Peyer's patch (tissue), 4 donors: ENCODE data around the gene SMIM36. TPM values are rescaled to one million over a fixed set of nuclear protein-coding genes. Genes with fewer than 3 reads are reported as not detected.

Source experiments
- DNase-seq, 3 donors: peaks; one replicate each; pipeline ENCODE4 v3.0.0-alpha.2; 2017 to 2019
- H3K27ac ChIP-seq, 4 donors: fragments of 200-600 bp; sonication (generic); one replicate each; pipeline ENCODE4 v1.5.1; 2016 to 2019
- H3K27me3 ChIP-seq, 2 donors: fragments of 200-600 bp; sonication (generic); one replicate each; pipeline ENCODE4 v1.5.1; 2019
- H3K36me3 ChIP-seq, 3 donors: fragments of 200-600 bp; sonication (generic); one replicate each; pipeline ENCODE4 v1.5.1; 2016 to 2019
- H3K4me1 ChIP-seq, 4 donors: fragments of 200-600 bp; sonication (generic); one replicate each; pipeline ENCODE4 v1.5.1; 2016 to 2019
- H3K4me3 ChIP-seq, 4 donors: fragments of 200-600 bp; sonication (generic); 1 replicate in 3 of 4; 2 replicates in 1 of 4; pipeline ENCODE4 v1.5.1; 2016 to 2019; ENCODE audit warnings: mild to moderate bottlenecking in 1 of 4
- H3K9me3 ChIP-seq, 4 donors: fragments of 200-600 bp; sonication (generic); one replicate each; pipeline ENCODE4 v1.5.1; 2016 to 2019; ENCODE audit warnings: mild to moderate bottlenecking in 1 of 4
- CTCF ChIP-seq, 6 experiments: fragments of 450-650 bp in 4 of 6; fragments of 200-600 bp in 2 of 6; sonication (generic) in 1 of 6; IDR thresholded peaks; one replicate each; pipeline ENCODE4 v1.5.1; 2017 to 2019; ENCODE audit warnings: antibody characterized with exemption in 6 of 6, mild to moderate bottlenecking in 3 of 6, moderate library complexity in 1 of 6
- POLR2A ChIP-seq, 2 donors: fragments of 450-650 bp; IDR thresholded peaks; one replicate each; pipeline ENCODE4 v1.5.1; 2017; ENCODE audit warnings: antibody characterized with exemption in 2 of 2, mild to moderate bottlenecking in 2 of 2, moderate library complexity in 2 of 2
- total RNA-seq, 4 donors: library from RNA; depleted of rRNA; stranded (reverse); fragments of >200 nt; gene quantifications; one replicate each; pipeline ENCODE4 v1.1.0, GENCODE V29; 2016

SMIM36 gene
- total RNA-seq, 4 donors from 2014 or later, result not detected

DNA sequence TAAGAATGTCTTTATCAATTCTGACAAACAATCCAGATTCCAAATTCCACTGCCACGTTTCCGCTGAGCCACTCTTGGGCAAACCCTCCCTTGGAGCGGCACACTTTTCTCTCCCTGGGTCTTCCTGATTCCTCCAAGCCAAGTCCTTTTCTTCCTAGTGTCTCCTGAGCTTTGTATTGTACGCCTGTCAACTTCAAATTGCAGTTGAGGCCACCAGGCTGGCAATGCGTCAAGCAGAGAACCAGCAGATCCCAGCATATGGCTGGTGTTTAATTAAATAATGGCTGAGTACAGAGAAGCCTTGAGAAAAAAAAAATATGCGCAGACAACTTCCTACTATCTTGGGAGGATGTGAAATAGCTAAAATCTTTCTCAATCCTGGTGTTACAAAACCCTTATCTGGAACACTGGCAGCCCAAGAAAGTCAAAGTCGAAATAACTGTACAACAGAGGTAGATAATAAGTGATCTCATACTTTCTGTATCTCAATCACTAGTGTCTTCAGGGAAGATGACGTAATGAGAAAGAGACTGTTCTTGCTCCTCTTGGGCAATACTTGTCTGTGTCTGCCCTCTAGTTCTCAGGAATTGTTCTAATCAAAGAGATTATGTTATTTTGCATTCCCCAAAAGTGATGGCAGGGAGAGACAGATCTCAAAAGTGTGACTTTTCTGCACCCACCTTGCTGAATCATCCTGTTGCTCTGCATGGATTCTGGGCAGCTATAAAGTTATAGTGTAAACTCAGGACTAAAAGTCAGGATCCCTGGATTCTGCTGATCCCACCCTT lies 15.0 kb downstream of the SMIM36 start:
- DNase-seq, result peak in 2 of 3 donors; percentile 50 to 56
- no peak overlapping the region for H3K4me3 ChIP-seq
- no peaks in the 10 kb centered on the region for H3K36me3 ChIP-seq
- no peak for TF ChIP-seq CTCF (IDR thresholded peaks at IDR 0.05)
- peaks cover 0 to 9% (median 2%) of the 10 kb centered on the region in 4 donors for H3K4me1 ChIP-seq
- H3K9me3 ChIP-seq, result no peaks in the 10 kb centered on the region
- peak overlapping the region in 3 of 4 donors; percentile 22 to 52 (median 23) for H3K27ac ChIP-seq
- no peaks in the 10 kb centered on the region for H3K27me3 ChIP-seq

DNA sequence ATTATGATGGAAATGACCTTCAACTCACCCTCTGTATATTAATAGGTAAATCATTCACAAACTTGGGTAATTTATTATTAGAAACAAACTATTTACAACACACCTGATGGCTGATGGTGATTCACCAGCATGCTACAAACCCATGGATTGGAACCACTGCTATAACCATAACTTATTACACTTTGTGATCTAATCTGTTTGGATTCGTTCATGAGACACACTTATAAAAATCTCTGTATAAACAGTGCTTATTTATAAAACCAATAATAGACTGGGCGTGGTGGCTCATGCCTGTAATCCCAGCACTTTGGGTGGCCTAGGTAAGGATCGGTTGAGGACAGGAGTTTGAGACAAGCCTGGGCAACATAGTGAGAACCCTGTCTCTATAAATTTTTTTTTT lies 16.0 kb downstream of the SMIM36 start:
- H3K27ac ChIP-seq, result no peak overlapping the region

DNA sequence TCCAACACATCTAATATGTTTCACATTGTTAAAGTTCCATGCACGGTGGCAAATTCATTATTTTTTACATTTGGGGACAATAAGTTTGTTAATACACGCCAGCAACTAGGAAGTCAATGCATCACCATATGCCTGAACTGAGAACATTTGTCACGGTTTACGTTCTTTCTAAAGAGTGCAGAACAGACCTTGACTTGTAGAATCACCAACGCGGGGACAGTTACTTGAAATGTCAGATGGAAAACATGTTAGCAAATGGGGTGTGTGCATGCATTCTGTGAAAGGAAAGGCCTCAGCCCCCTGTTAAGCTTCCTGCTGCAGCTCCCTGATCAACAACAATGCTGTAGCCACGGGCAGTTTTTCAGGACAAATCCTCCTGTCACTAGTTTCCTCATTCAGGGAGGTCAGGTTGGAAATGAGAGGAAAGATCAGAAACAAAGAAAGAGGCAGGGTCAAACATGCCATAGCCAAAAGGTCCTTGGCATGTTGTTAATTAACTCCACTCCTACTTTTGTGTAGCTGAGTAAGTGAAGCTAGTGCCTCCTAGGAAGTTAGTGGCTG lies 18.4 kb downstream of the SMIM36 start:
- TF ChIP-seq CTCF (IDR thresholded peaks at IDR 0.05) (no peak), POLR2A (IDR thresholded peaks at IDR 0.05) (no peak)
- Histone ChIP-seq H3K4me1 (peaks cover 0 to 9% (median 2%) of the 10 kb centered on the region in 4 donors), H3K27me3 (no peaks in the 10 kb centered on the region), H3K36me3 (no peaks in the 10 kb centered on the region), H3K4me3 (no peak overlapping the region), H3K9me3 (no peaks in the 10 kb centered on the region), H3K27ac (no peak overlapping the region)
- no peak for DNase-seq

More for the DNA sequence above, 16.0 kb downstream of the SMIM36 start:
- Histone ChIP-seq H3K36me3 (no peaks in the 10 kb centered on the region), H3K27me3 (no peaks in the 10 kb centered on the region), H3K4me1 (peaks cover 0 to 9% (median 2%) of the 10 kb centered on the region in 4 donors), H3K4me3 (no peak overlapping the region), H3K9me3 (no peaks in the 10 kb centered on the region)
- DNase-seq, result no peak
- TF ChIP-seq POLR2A (IDR thresholded peaks at IDR 0.05), result no peak
- no peak for TF ChIP-seq CTCF (IDR thresholded peaks at IDR 0.05)

- H3K27ac ChIP-seq, result no peak overlapping the region
- TF ChIP-seq POLR2A (IDR thresholded peaks at IDR 0.05) (no peak), CTCF (IDR thresholded peaks at IDR 0.05) (no peak)
- no peaks in the 10 kb centered on the region for H3K36me3 ChIP-seq
- H3K4me3 ChIP-seq, result no peak overlapping the region
- peaks cover 0 to 5% (median 0%) of the 10 kb centered on the region in 4 donors for H3K4me1 ChIP-seq
- H3K9me3 ChIP-seq, result no peaks in the 10 kb centered on the region
- DNase-seq, result no peak
- no peaks in the 10 kb centered on the region for H3K27me3 ChIP-seq
Observed at GRCh38 chr17:55490376-55490775, 20.9 kb downstream of the SMIM36 start.

DNA sequence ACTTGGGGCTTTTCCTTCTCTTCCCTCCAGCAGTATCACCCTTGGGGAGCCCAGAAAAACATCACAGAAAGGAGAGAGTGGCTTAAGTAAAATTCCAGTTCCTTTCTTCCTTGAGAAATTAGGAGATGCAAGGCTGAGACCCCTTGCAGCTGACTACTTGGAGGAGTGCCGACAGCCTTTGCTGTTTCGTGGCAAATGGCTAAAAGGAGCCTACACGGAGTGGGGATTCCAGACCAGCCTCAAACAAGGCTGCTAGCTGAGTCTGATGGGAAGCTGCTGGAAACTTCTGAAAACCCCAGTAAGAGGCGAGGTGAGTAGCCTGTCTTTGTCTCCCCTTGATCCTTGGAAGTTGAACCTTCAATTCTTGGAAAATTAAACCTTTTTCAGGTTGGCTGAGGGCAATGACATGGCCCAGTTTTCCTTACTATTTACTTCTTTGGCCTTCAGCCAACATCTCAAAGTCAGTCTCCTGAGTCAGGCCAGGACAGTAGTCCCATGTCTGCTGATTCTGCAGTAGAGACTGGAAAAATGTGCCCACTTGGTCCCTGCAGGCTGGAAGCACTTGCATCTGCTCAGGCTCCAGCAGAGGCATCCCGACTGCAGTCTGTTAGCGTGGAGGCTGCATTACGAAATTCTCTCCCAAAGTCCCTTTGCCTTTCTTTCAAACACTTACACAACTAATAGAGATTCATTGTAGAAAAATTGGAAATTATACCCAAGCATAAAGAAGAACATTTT lies 23.4 kb downstream of the SMIM36 start:
- H3K4me3 ChIP-seq, result no peak overlapping the region
- no peaks in the 10 kb centered on the region for H3K9me3 ChIP-seq
- no peaks in the 10 kb centered on the region for H3K36me3 ChIP-seq
- TF ChIP-seq CTCF (IDR thresholded peaks at IDR 0.05) (no peak), POLR2A (IDR thresholded peaks at IDR 0.05) (no peak)
- no peaks in the 10 kb centered on the region for H3K4me1 ChIP-seq
- no peaks in the 10 kb centered on the region for H3K27me3 ChIP-seq
- H3K27ac ChIP-seq, result no peak overlapping the region
- DNase-seq, result no peak
